ENCODE data around the gene ZDHHC24. TPM values are rescaled to one million over a fixed set of nuclear protein-coding genes. Genes with fewer than 3 reads are reported as not detected.

Gene ZDHHC24
- polyA plus RNA-seq, 1 experiment: 11.9 TPM

DNA sequence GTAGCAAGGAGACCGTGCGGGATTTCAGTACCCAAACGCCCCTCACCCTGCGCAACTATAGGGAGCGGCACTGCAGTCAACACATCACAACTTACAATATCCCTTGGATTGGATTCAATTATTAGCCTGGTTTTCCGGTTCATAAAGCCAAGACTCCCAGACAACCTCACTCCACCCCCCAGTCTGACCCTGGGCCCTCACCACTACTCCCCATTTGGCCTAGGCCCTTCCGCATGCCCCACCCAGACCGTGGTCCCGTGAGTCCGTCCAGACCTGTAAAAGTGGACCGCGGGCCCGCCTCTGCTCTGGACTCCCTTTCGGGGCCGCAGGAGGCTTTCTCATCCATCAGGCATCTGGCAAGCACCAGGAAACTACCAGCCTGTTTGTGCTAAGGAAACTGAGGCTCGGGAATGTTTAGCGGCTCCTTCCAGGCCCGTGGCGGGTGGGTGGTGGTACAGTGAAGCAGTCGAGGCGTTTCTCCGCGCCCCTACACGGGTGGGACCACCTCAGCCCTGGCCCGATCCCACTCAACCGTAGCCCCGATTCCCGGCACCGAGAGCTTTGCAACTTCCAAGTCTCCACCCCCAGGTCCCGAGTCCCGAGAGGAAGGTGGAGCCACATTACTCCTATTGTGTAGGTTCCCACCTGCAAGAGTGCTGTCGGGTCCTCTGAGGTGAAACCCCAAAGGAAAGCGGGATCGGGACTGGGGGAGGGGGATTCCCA lies 66.3 kb downstream of the ZDHHC24 start:
- H3K4me3 ChIP-seq (ENCODE audit: low read depth, low read length): peak overlapping the region; percentile 69
- no peak for TF ChIP-seq CTCF (IDR thresholded peaks at IDR 0.05; ENCODE audit: insufficient read depth, low read depth, low read length)
- no peaks in the 10 kb centered on the region for H3K27me3 ChIP-seq (ENCODE audit: control insufficient read depth, insufficient read depth, low read length)
- ChIA-PET POLR2A (interaction anchor here (0.5 to 0.7 kb wide), 2 partner anchors 45 to 58 kb away, joined by 3 read pairs; no protein-coding TSS in a partner anchor), CTCF (interaction anchor here (0.6 to 2.8 kb wide), 14 partner anchors 9 to 199 kb away, joined by 3 to 18 read pairs (median 4); partner anchors contain the start of genes PELI3 and RBM4B)
- peaks cover 1% of the 10 kb centered on the region for H3K36me3 ChIP-seq (ENCODE audit: control insufficient read depth, insufficient read depth, low read length)
- DNase-seq (ENCODE audit: low read depth): peak; percentile 2

GRCh38 chr11:66478729-66479393 lies 67.0 kb downstream of the ZDHHC24 start:
- POLR2A ChIA-PET: no interaction called here
- Histone ChIP-seq H3K36me3 (ENCODE audit: control insufficient read depth, insufficient read depth, low read length) (peaks cover 5% of the 10 kb centered on the region), H3K27me3 (ENCODE audit: control insufficient read depth, insufficient read depth, low read length) (no peaks in the 10 kb centered on the region), H3K4me3 (ENCODE audit: low read depth, low read length) (peak overlapping the region; percentile 69)
- CTCF ChIA-PET: interaction anchor here (0.8 to 2.8 kb wide), 12 partner anchors 8 to 200 kb away, joined by 3 to 18 read pairs (median 4); partner anchors contain the start of gene PELI3
- TF ChIP-seq CTCF (IDR thresholded peaks at IDR 0.05; ENCODE audit: insufficient read depth, low read depth, low read length): peak; percentile 84
- DNase-seq (ENCODE audit: low read depth): no peak

GRCh38 chr11:66477263-66478201 lies 68.3 kb downstream of the ZDHHC24 start:
- DNase-seq (ENCODE audit: low read depth): no peak
- POLR2A ChIA-PET: no interaction called here
- no peak for TF ChIP-seq CTCF (IDR thresholded peaks at IDR 0.05; ENCODE audit: insufficient read depth, low read depth, low read length)
- no peaks in the 10 kb centered on the region for H3K27me3 ChIP-seq (ENCODE audit: control insufficient read depth, insufficient read depth, low read length)
- no peak overlapping the region for H3K4me3 ChIP-seq (ENCODE audit: low read depth, low read length)
- peaks cover 6% of the 10 kb centered on the region for H3K36me3 ChIP-seq (ENCODE audit: control insufficient read depth, insufficient read depth, low read length)
- CTCF ChIA-PET: interaction anchor here (1.0 to 2.8 kb wide), 7 partner anchors 10 to 68 kb away, joined by 3 to 18 read pairs (median 3); partner anchors contain the start of genes MRPL11 and PELI3

DNA sequence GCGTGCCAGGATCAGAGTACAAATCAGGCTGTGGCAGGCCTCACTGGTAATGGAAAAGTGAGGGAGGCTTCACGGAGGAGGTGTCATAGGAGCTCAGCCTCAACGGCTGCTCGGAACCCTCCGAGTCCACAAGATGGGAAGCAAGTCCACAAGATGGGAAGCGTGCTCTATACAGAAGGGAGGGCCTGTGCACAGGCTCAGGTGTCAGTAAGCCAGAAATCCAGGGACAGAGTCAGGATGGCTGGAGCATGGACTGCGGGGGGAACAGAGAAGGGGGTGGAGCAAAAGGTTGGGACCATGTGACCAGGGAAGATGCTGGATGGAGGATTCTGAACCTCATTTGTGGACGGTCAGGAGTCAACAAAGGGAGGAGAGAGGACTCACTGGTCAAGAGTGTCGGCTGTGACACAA lies 69.0 kb downstream of the ZDHHC24 start:
- H3K27me3 ChIP-seq (ENCODE audit: control insufficient read depth, insufficient read depth, low read length): no peaks in the 10 kb centered on the region
- POLR2A ChIA-PET: no interaction called here
- H3K4me3 ChIP-seq (ENCODE audit: low read depth, low read length): no peak overlapping the region
- CTCF ChIA-PET: interaction anchor here (1.0 to 1.6 kb wide), 2 partner anchors 38 to 47 kb away, joined by 3 read pairs; partner anchors contain the start of gene MRPL11
- peaks cover 12% of the 10 kb centered on the region for H3K36me3 ChIP-seq (ENCODE audit: control insufficient read depth, insufficient read depth, low read length)
- no peak for TF ChIP-seq CTCF (IDR thresholded peaks at IDR 0.05; ENCODE audit: insufficient read depth, low read depth, low read length)
- DNase-seq (ENCODE audit: low read depth): no peak
